Panc1 (cell line): ENCODE results near the gene CSNK1G1.

ENCODE experiments used
- POLR2AphosphoS5 ChIP-seq: IDR thresholded peaks from 2 replicates; pipeline ENCODE4 v1.6.1; 2012; ENCODE audit warnings: mild to moderate bottlenecking, low read depth, low read length, moderate library complexity
- SIN3A ChIP-seq: IDR thresholded peaks from 2 replicates; pipeline ENCODE4 v1.6.1; 2012; ENCODE audit warnings: low read depth, mild to moderate bottlenecking, low read length, moderate library complexity, borderline replicate concordance; ENCODE audit not compliant: insufficient read depth
- TCF7L2 ChIP-seq: IDR thresholded peaks from 2 replicates; pipeline ENCODE4 v1.6.1; 2011; ENCODE audit warnings: mild to moderate bottlenecking, low read depth, low read length, inconsistent platforms
- TF ChIP-seq, protein P1 (sequence below): fragments of 450-650 bp; IDR thresholded peaks from 2 replicates; pipeline ENCODE4 v1.5.1; 2017; ENCODE audit warnings: mild to moderate bottlenecking
- TF ChIP-seq, protein P2 (sequence below), 2 experiments: IDR thresholded peaks; 2 replicates each; pipeline ENCODE4 v1.6.1; 2011 to 2012; ENCODE audit warnings: low read depth in 2 of 2, control low read depth in 1 of 2, low read length in 1 of 2, mild to moderate bottlenecking in 1 of 2, moderate library complexity in 1 of 2; ENCODE audit not compliant: insufficient read depth in 1 of 2

- TF ChIP-seq, protein P1, sequence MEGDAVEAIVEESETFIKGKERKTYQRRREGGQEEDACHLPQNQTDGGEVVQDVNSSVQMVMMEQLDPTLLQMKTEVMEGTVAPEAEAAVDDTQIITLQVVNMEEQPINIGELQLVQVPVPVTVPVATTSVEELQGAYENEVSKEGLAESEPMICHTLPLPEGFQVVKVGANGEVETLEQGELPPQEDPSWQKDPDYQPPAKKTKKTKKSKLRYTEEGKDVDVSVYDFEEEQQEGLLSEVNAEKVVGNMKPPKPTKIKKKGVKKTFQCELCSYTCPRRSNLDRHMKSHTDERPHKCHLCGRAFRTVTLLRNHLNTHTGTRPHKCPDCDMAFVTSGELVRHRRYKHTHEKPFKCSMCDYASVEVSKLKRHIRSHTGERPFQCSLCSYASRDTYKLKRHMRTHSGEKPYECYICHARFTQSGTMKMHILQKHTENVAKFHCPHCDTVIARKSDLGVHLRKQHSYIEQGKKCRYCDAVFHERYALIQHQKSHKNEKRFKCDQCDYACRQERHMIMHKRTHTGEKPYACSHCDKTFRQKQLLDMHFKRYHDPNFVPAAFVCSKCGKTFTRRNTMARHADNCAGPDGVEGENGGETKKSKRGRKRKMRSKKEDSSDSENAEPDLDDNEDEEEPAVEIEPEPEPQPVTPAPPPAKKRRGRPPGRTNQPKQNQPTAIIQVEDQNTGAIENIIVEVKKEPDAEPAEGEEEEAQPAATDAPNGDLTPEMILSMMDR: no peak
- no peak for TF ChIP-seq POLR2AphosphoS5
- TF ChIP-seq, protein P2, sequence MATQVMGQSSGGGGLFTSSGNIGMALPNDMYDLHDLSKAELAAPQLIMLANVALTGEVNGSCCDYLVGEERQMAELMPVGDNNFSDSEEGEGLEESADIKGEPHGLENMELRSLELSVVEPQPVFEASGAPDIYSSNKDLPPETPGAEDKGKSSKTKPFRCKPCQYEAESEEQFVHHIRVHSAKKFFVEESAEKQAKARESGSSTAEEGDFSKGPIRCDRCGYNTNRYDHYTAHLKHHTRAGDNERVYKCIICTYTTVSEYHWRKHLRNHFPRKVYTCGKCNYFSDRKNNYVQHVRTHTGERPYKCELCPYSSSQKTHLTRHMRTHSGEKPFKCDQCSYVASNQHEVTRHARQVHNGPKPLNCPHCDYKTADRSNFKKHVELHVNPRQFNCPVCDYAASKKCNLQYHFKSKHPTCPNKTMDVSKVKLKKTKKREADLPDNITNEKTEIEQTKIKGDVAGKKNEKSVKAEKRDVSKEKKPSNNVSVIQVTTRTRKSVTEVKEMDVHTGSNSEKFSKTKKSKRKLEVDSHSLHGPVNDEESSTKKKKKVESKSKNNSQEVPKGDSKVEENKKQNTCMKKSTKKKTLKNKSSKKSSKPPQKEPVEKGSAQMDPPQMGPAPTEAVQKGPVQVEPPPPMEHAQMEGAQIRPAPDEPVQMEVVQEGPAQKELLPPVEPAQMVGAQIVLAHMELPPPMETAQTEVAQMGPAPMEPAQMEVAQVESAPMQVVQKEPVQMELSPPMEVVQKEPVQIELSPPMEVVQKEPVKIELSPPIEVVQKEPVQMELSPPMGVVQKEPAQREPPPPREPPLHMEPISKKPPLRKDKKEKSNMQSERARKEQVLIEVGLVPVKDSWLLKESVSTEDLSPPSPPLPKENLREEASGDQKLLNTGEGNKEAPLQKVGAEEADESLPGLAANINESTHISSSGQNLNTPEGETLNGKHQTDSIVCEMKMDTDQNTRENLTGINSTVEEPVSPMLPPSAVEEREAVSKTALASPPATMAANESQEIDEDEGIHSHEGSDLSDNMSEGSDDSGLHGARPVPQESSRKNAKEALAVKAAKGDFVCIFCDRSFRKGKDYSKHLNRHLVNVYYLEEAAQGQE (IDR thresholded peaks at IDR 0.05; ENCODE audit: insufficient read depth in 1 of 2, low read depth in 2 of 2, low read length in 1 of 2): no peak
- TF ChIP-seq SIN3A: no peak
- TF ChIP-seq TCF7L2: no peak
Measured at GRCh38 chr15:64216196-64216595, 139.8 kb downstream of the CSNK1G1 start.
